ENCODE measurements around the gene RTP1.

The RTP1 gene

GRCh38 chr3:187208159-187208558 is 10.9 kb downstream of the RTP1 start:
- TF ChIP-seq CEBPB (IDR thresholded peaks at IDR 0.05) (no peak), CREB1 (IDR thresholded peaks at IDR 0.05; ENCODE audit: low read depth) (no peak), TEAD4 (IDR thresholded peaks at IDR 0.05) (peak; percentile 39; the same call in 1 of the 2 replicates), EGR1 (IDR thresholded peaks at IDR 0.05) (no peak), EP300 (IDR thresholded peaks at IDR 0.05; ENCODE audit: borderline replicate concordance) (no peak), NFIC (IDR thresholded peaks at IDR 0.05) (peak; percentile 75)

GRCh38 chr3:187209491-187209890 is 12.2 kb downstream of the RTP1 start:
- no peak for TF ChIP-seq FOXM1 (IDR thresholded peaks at IDR 0.05; ENCODE audit: borderline replicate concordance, low read depth)
- no peak for TF ChIP-seq CREB1 (IDR thresholded peaks at IDR 0.05; ENCODE audit: low read depth)
- TF ChIP-seq ZBTB7A (IDR thresholded peaks at IDR 0.05; ENCODE audit: low read depth), result no peak
- TF ChIP-seq TCF12 (IDR thresholded peaks at IDR 0.05; ENCODE audit: low read depth), result no peak
- TF ChIP-seq EP300 (IDR thresholded peaks at IDR 0.05; ENCODE audit: borderline replicate concordance), result no peak
- no peak for TF ChIP-seq TEAD4 (IDR thresholded peaks at IDR 0.05)
- no peak for TF ChIP-seq NFIC (IDR thresholded peaks at IDR 0.05)
- TF ChIP-seq TAF1 (IDR thresholded peaks at IDR 0.05; ENCODE audit: low read depth), result no peak
- no peak for TF ChIP-seq USF1 (IDR thresholded peaks at IDR 0.05)
- no peak for TF ChIP-seq RAD21 (IDR thresholded peaks at IDR 0.05; ENCODE audit: low read depth)
- TF ChIP-seq REST (IDR thresholded peaks at IDR 0.05; ENCODE audit: low read depth), result no peak

- TF ChIP-seq EGR1 (IDR thresholded peaks at IDR 0.05) (no peak), ZBTB7A (IDR thresholded peaks at IDR 0.05; ENCODE audit: low read depth) (no peak), CEBPB (IDR thresholded peaks at IDR 0.05) (no peak), RAD21 (IDR thresholded peaks at IDR 0.05; ENCODE audit: low read depth) (no peak), MAX (IDR thresholded peaks at IDR 0.05) (no peak), TCF12 (IDR thresholded peaks at IDR 0.05; ENCODE audit: low read depth) (no peak), REST (IDR thresholded peaks at IDR 0.05; ENCODE audit: low read depth) (no peak), TEAD4 (IDR thresholded peaks at IDR 0.05) (no peak)
Measured at GRCh38 chr3:187210091-187210490, 12.8 kb downstream of the RTP1 start.

- TF ChIP-seq TAF1 (IDR thresholded peaks at IDR 0.05; ENCODE audit: low read depth), result no peak
- TF ChIP-seq TCF12 (IDR thresholded peaks at IDR 0.05; ENCODE audit: low read depth), result no peak
- TF ChIP-seq NFIC (IDR thresholded peaks at IDR 0.05), result 0 out of 2 replicates have a peak, but pooled peaks have one; percentile 18
- TF ChIP-seq MAX (IDR thresholded peaks at IDR 0.05), result no peak
- TF ChIP-seq EGR1 (IDR thresholded peaks at IDR 0.05), result no peak
- TF ChIP-seq ZBTB7A (IDR thresholded peaks at IDR 0.05; ENCODE audit: low read depth), result no peak
- TF ChIP-seq YY1 (IDR thresholded peaks at IDR 0.05; ENCODE audit: low read depth), result no peak
- TF ChIP-seq USF1 (IDR thresholded peaks at IDR 0.05), result no peak
- 0 out of 2 replicates have a peak, but pooled peaks have one; percentile 28 for TF ChIP-seq TEAD4 (IDR thresholded peaks at IDR 0.05)
- no peak for TF ChIP-seq EP300 (IDR thresholded peaks at IDR 0.05; ENCODE audit: borderline replicate concordance)
Measured at GRCh38 chr3:187210545-187211327, 13.4 kb downstream of the RTP1 start.

GRCh38 chr3:187211532-187212195 is 14.4 kb downstream of the RTP1 start:
- no peak for TF ChIP-seq CEBPB (IDR thresholded peaks at IDR 0.05)
- no peak for TF ChIP-seq FOXM1 (IDR thresholded peaks at IDR 0.05; ENCODE audit: borderline replicate concordance, low read depth)
- TF ChIP-seq MAX (IDR thresholded peaks at IDR 0.05), result no peak
- no peak for TF ChIP-seq TAF1 (IDR thresholded peaks at IDR 0.05; ENCODE audit: low read depth)
- no peak for TF ChIP-seq CREB1 (IDR thresholded peaks at IDR 0.05; ENCODE audit: low read depth)
- TF ChIP-seq USF1 (IDR thresholded peaks at IDR 0.05), result no peak
